ENCODE results near the gene NAV2. TPM values are rescaled to one million over a fixed set of nuclear protein-coding genes. Genes with fewer than 3 reads are reported as not detected.

The NAV2 gene
- total RNA-seq, 4 donors from 2014 or later: 19.2 to 34.7 (median 25.8) TPM

- no peaks in the 10 kb centered on the region for H3K36me3 ChIP-seq
- TF ChIP-seq EP300 (IDR thresholded peaks at IDR 0.05): no peak
- TF ChIP-seq, protein P1, sequence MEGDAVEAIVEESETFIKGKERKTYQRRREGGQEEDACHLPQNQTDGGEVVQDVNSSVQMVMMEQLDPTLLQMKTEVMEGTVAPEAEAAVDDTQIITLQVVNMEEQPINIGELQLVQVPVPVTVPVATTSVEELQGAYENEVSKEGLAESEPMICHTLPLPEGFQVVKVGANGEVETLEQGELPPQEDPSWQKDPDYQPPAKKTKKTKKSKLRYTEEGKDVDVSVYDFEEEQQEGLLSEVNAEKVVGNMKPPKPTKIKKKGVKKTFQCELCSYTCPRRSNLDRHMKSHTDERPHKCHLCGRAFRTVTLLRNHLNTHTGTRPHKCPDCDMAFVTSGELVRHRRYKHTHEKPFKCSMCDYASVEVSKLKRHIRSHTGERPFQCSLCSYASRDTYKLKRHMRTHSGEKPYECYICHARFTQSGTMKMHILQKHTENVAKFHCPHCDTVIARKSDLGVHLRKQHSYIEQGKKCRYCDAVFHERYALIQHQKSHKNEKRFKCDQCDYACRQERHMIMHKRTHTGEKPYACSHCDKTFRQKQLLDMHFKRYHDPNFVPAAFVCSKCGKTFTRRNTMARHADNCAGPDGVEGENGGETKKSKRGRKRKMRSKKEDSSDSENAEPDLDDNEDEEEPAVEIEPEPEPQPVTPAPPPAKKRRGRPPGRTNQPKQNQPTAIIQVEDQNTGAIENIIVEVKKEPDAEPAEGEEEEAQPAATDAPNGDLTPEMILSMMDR (IDR thresholded peaks at IDR 0.05): no peak
- no peak for TF ChIP-seq POLR2A (IDR thresholded peaks at IDR 0.05)
- no peaks in the 10 kb centered on the region for H3K9me3 ChIP-seq
- no peaks in the 10 kb centered on the region for H3K27me3 ChIP-seq
- no peak overlapping the region for H3K27ac ChIP-seq
- no peak overlapping the region for H3K4me3 ChIP-seq
- H3K4me1 ChIP-seq: peaks cover 0 to 24% (median 3%) of the 10 kb centered on the region in 4 donors
- DNase-seq (ENCODE audit: low spot score in 2 of 2): no peak
- 87% methylated on average over 4 of the region's 4 CpGs for WGBS, 2 donors
Measured at GRCh38 chr11:19812710-19813109, 100.1 kb downstream of the NAV2 start.

DNA sequence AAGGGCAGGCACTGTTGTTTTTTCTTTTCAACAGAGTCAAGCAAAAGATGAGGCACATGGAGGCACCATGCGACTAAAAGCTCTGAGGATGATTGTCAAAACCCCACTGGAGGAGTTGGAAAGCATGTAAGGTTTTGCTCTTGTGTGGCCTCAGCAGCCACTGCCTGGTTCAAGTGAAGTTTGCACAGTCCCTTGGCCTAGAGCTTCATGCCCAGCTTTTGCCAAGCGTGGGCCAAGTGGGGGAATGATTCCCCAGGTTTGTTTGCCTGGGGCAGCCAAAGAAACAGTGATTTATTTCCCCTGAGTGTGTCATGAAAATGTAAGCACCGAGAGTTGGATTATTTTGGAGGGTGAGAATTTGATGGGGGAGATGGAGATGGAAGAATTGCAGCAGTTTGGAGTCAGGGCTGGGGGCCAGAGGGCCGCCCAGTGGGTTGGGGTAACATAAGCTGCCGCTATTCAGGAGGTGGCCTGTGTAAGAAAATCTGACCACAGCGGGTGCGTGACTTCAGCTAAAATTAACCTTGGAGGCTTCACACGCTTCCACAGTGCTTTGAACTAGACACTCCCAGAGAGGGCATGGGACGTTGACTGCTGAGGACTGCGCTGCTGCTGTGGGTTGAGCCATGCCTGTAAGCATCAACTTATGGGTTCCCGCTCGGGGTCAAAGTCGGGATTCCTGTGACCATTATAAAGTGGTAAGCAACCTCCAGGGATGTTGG lies 100.7 kb downstream of the NAV2 start:
- H3K36me3 ChIP-seq: no peaks in the 10 kb centered on the region
- H3K27me3 ChIP-seq: no peaks in the 10 kb centered on the region
- H3K9me3 ChIP-seq: no peaks in the 10 kb centered on the region
- 70 to 79% methylated on average over 13 of the region's 13 CpGs for WGBS, 2 donors
- H3K27ac ChIP-seq: no peak overlapping the region
- TF ChIP-seq, protein P1 (IDR thresholded peaks at IDR 0.05): no peak
- TF ChIP-seq EP300 (IDR thresholded peaks at IDR 0.05) (no peak), POLR2A (IDR thresholded peaks at IDR 0.05) (no peak)
- peaks cover 0 to 22% (median 1%) of the 10 kb centered on the region in 4 donors for H3K4me1 ChIP-seq
- no peak for DNase-seq (ENCODE audit: low spot score in 2 of 2)
- H3K4me3 ChIP-seq: no peak overlapping the region

DNA sequence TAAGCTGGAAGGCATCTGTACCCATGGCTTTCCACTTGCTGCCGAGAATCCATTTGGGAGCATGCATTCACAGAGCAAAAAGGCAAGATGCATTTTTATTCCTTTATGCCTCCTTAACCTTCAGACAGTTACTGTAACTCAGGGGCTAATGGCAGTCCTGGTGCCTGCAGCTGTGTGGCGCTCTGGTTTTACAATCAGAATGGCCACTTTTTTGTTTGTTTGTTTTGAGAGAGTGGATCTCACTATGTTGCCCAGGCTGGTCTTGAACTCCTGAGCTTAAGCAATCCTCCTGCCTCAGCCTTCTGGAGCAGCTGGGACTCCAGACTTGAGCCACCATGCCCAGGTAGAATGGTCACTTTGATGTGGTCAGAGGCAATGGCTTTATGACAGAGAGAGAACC lies 101.8 kb downstream of the NAV2 start:
- no peak for DNase-seq (ENCODE audit: low spot score in 2 of 2)
- WGBS, 2 donors: 82 to 86% methylated on average over 2 of the region's 2 CpGs
- H3K4me3 ChIP-seq: no peak overlapping the region
- H3K9me3 ChIP-seq: no peaks in the 10 kb centered on the region
- H3K4me1 ChIP-seq: peaks cover 0 to 29% (median 2%) of the 10 kb centered on the region in 4 donors
- TF ChIP-seq EP300 (IDR thresholded peaks at IDR 0.05) (no peak), POLR2A (IDR thresholded peaks at IDR 0.05) (no peak)
- TF ChIP-seq, protein P1 (IDR thresholded peaks at IDR 0.05): no peak
- H3K27ac ChIP-seq: no peak overlapping the region
- no peaks in the 10 kb centered on the region for H3K36me3 ChIP-seq
- H3K27me3 ChIP-seq: no peaks in the 10 kb centered on the region

- Histone ChIP-seq H3K36me3 (no peaks in the 10 kb centered on the region), H3K27ac (no peak overlapping the region), H3K4me1 (peaks cover 0 to 39% (median 6%) of the 10 kb centered on the region in 4 donors), H3K27me3 (no peaks in the 10 kb centered on the region), H3K9me3 (no peaks in the 10 kb centered on the region), H3K4me3 (no peak overlapping the region)
- WGBS, 2 donors: 33 to 45% methylated on average over 10 of the region's 10 CpGs
- DNase-seq (ENCODE audit: low spot score in 2 of 2): no peak
- TF ChIP-seq, protein P1 (IDR thresholded peaks at IDR 0.05): no peak
- TF ChIP-seq POLR2A (IDR thresholded peaks at IDR 0.05) (no peak), EP300 (IDR thresholded peaks at IDR 0.05) (no peak)
Measured at GRCh38 chr11:19816040-19816439, 103.4 kb downstream of the NAV2 start.

GRCh38 chr11:19816817-19817216 lies 104.2 kb downstream of the NAV2 start:
- TF ChIP-seq EP300 (IDR thresholded peaks at IDR 0.05) (no peak), POLR2A (IDR thresholded peaks at IDR 0.05) (no peak)
- TF ChIP-seq, protein P1 (IDR thresholded peaks at IDR 0.05): no peak
- WGBS, 2 donors: 38 to 39% methylated on average over 4 of the region's 4 CpGs
- H3K36me3 ChIP-seq: no peaks in the 10 kb centered on the region
- no peaks in the 10 kb centered on the region for H3K9me3 ChIP-seq
- no peak overlapping the region for H3K27ac ChIP-seq
- H3K27me3 ChIP-seq: no peaks in the 10 kb centered on the region
- peaks cover 0 to 40% (median 6%) of the 10 kb centered on the region in 4 donors for H3K4me1 ChIP-seq
- DNase-seq (ENCODE audit: low spot score in 2 of 2): no peak
- H3K4me3 ChIP-seq: no peak overlapping the region
